Suprapubic skin (tissue), 4 donors: Measurements from ENCODE around the gene HOXC5. TPM values are rescaled to one million over a fixed set of nuclear protein-coding genes. Genes with fewer than 3 reads are reported as not detected.

Experiments
- DNase-seq, 2 donors: peaks; one replicate each; pipeline ENCODE4 v3.0.0-alpha.2; 2019; ENCODE audit warnings: low spot score in 2 of 2
- H3K27ac ChIP-seq: fragments of 200-600 bp; sonication (generic); one replicate; pipeline ENCODE4 v1.5.1; 2019
- H3K27me3 ChIP-seq: fragments of 200-600 bp; sonication (generic); one replicate; pipeline ENCODE4 v1.5.1; 2019
- H3K36me3 ChIP-seq: fragments of 200-600 bp; sonication (generic); one replicate; pipeline ENCODE4 v1.5.1; 2019
- H3K4me1 ChIP-seq: fragments of 200-600 bp; sonication (generic); one replicate; pipeline ENCODE4 v1.5.1; 2019
- H3K4me3 ChIP-seq: fragments of 200-600 bp; sonication (generic); one replicate; pipeline ENCODE4 v1.5.1; 2019; ENCODE audit warnings: mild to moderate bottlenecking
- H3K9me3 ChIP-seq: fragments of 200-600 bp; sonication (generic); one replicate; pipeline ENCODE4 v1.5.1; 2019
- EP300 ChIP-seq: sonication (generic); formaldehyde crosslinking; IDR thresholded peaks from one replicate; pipeline ENCODE4 v1.6.1; 2017; ENCODE audit warnings: antibody characterized with exemption
- POLR2A ChIP-seq, 2 donors: fragments of 450-650 bp; IDR thresholded peaks; one replicate each; pipeline ENCODE4 v1.6.1; 2017; ENCODE audit warnings: antibody characterized with exemption in 2 of 2, mild to moderate bottlenecking in 2 of 2, moderate library complexity in 2 of 2
- POLR2AphosphoS5 ChIP-seq, 3 donors: sonication (generic); formaldehyde crosslinking; IDR thresholded peaks; one replicate each; pipeline ENCODE4 v1.6.1; 2017; ENCODE audit warnings: antibody characterized with exemption in 3 of 3
- WGBS: methylation state at CpG from one replicate; pipeline ENCODE4 v1.1.5; 2018; 5-methylcytosine and 5-hydroxymethylcytosine counted together
- total RNA-seq, 4 donors: library from RNA; depleted of rRNA; stranded (reverse); fragments of >200 nt; gene quantifications; one replicate each; pipeline ENCODE4 v1.1.0, GENCODE V29; 2016
- TF ChIP-seq, protein P1 (sequence below), 2 donors: fragments of 200-600 bp in 1 of 2; fragments of 450-650 bp in 1 of 2; sonication (generic) in 1 of 2; IDR thresholded peaks; one replicate each; pipeline ENCODE4 v1.5.1; 2016 to 2019; ENCODE audit warnings: antibody characterized with exemption in 2 of 2, mild to moderate bottlenecking in 1 of 2, moderate library complexity in 1 of 2

The HOXC5 gene
- total RNA-seq, 4 donors from 2014 or later, result 0.26 to 3.5 (median 0.49) TPM; not detected in 1

DNA sequence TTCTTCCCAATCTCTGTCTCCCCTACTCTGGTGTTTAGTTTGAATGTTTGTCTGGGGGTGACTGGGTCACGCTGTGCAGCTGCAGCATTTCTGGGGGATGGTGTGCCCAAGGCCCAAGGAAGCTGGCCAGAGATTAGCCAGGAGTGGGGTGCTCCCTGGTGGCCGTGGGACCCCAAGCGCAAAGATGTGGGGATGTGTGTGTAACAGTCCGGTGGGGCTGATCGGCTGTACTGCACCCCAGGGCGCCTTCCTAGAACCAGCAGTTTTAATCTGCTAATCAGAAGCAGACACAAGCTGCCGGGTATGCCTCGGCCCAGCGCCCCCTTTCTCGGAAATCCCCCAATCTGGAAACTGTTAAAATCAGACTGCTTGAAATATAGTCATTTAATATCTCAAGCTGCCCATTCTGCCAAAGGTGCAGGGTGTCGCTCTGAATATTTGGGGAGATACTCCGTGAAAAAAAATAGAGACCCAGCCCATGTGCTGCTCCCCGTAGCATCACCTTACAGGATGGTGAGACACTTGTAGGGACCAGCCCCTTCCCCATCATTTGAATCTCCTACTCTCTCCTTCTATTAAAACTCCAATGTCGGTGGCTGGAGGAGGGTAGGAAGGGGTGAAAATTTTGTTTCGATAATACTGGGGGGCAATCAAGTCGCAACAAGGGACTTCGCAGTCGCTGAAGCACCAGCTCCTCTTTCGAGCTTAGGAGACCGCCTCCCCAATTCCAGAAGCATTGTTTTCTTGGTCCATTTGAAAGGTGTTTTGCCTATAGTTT, 28.6 kb upstream of the HOXC5 start:
- Histone ChIP-seq H3K27ac (peak overlapping the region; percentile 98), H3K9me3 (no peaks in the 10 kb centered on the region), H3K4me1 (peaks cover 56% of the 10 kb centered on the region), H3K36me3 (no peaks in the 10 kb centered on the region), H3K4me3 (peak overlapping the region; percentile 67), H3K27me3 (peaks cover 16% of the 10 kb centered on the region)
- DNase-seq, result no peak
- TF ChIP-seq POLR2AphosphoS5 (IDR thresholded peaks at IDR 0.05) (no peak), EP300 (no peak), POLR2A (IDR thresholded peaks at IDR 0.05) (no peak)
- TF ChIP-seq, protein P1, sequence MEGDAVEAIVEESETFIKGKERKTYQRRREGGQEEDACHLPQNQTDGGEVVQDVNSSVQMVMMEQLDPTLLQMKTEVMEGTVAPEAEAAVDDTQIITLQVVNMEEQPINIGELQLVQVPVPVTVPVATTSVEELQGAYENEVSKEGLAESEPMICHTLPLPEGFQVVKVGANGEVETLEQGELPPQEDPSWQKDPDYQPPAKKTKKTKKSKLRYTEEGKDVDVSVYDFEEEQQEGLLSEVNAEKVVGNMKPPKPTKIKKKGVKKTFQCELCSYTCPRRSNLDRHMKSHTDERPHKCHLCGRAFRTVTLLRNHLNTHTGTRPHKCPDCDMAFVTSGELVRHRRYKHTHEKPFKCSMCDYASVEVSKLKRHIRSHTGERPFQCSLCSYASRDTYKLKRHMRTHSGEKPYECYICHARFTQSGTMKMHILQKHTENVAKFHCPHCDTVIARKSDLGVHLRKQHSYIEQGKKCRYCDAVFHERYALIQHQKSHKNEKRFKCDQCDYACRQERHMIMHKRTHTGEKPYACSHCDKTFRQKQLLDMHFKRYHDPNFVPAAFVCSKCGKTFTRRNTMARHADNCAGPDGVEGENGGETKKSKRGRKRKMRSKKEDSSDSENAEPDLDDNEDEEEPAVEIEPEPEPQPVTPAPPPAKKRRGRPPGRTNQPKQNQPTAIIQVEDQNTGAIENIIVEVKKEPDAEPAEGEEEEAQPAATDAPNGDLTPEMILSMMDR (IDR thresholded peaks at IDR 0.05), result no peak
- 53% methylated on average over 20 of the region's 20 CpGs for WGBS

DNA sequence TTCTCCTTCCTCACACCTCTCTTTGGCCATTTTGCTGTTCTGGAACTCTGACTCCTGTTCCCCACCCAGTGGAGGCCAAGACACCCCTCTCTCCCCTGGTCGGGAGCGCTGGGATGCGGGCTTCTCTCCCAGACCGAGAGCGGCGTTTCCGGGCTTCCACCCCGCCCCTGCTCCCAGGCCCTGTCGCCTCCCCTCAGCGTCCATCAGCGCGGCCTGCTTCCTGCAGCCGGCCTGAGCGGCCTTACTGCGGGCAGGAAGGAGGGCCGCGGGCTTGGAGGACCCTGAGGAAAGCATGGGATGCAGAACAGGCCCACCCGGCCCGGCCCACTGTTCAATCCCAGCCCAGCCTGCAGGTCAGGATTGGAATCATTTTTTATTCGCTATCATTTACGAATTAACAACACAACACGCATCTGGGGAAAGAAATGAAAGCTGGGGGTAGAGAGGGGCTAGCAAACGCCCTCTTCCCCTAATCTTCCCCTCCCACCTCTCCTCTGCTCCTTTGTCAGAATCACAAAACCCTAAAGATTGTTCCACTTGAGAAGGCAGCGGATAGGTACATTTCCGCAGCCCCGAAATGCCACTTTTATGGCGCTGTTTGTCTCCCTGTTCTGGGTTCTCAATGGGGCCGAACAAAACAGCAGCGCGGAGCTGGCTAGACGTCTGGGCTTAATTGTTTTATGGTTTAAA, 27.9 kb upstream of the HOXC5 start:
- TF ChIP-seq POLR2A (IDR thresholded peaks at IDR 0.05) (no peak), POLR2AphosphoS5 (IDR thresholded peaks at IDR 0.05) (peak in 1 of 3 donors; percentile 37)
- Histone ChIP-seq H3K27me3 (peaks cover 16% of the 10 kb centered on the region), H3K9me3 (no peaks in the 10 kb centered on the region), H3K4me3 (peak overlapping the region; percentile 67), H3K4me1 (peaks cover 61% of the 10 kb centered on the region), H3K27ac (peak overlapping the region; percentile 98), H3K36me3 (no peaks in the 10 kb centered on the region)
- WGBS, result 39% methylated on average over 29 of the region's 31 CpGs
- DNase-seq, result peak in 1 of 2 donors; percentile 82

DNA sequence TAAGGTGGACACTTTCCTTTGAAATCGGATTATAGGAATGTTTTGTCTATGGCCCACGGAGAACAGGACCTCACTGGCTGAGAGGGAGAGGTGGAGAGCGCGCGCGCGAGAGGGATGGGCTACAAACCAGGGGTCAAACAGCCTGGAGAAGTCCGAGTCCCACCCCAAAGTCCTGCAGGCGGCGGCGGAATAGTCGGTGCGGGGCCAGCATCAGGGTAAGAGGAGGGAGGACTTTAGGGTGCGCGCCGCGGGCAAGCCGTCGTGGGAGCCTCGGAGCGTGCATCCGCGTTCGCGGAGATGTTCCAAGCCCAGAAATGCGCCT, 27.4 kb upstream of the HOXC5 start:
- Histone ChIP-seq H3K27ac (peak overlapping the region; percentile 98), H3K36me3 (no peaks in the 10 kb centered on the region), H3K27me3 (peaks cover 14% of the 10 kb centered on the region), H3K9me3 (no peaks in the 10 kb centered on the region), H3K4me1 (peaks cover 66% of the 10 kb centered on the region), H3K4me3 (peak overlapping the region; percentile 67)
- TF ChIP-seq POLR2A (IDR thresholded peaks at IDR 0.05) (no peak), EP300 (no peak), POLR2AphosphoS5 (IDR thresholded peaks at IDR 0.05) (no peak)
- TF ChIP-seq, protein P1 (IDR thresholded peaks at IDR 0.05), result no peak
- DNase-seq, result no peak
- WGBS, result 48% methylated on average over 26 of the region's 26 CpGs

DNA sequence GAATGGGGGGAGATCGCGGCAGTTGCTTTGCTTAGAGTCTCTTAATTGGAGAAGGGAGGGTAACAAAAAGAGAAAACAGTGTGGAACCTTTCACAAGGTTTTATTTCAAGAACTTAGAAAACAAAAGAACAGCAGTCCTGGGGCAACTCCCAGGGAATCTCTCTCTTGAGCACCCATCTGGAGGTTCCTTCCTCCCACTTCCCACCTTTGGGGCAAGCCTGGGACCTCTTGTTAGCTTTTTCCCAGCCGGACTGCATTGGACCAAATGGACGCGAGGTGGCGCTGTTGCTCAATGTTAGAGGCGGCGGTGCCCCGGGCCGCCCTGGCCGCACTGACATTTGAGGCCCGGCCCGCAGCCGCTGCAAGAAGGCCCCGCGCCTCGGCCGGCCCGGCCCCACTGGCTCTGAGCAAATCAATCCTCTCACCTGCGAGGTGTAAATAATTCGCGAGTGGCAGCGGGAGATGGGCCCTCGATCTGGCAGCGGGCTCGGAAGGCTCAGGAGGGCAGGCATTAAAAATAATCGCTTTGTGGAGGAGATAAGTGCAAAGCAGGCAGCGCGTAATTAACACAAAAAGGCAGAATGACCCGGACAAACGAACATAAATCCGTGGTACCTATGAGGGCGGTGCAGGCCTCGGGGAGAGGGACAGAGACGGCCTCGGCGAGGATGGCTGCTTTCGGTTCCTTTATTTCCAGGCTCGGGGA, 26.8 kb upstream of the HOXC5 start:
- WGBS, result 10% methylated on average over 39 of the region's 39 CpGs
- Histone ChIP-seq H3K9me3 (no peaks in the 10 kb centered on the region), H3K36me3 (no peaks in the 10 kb centered on the region), H3K4me3 (peak overlapping the region; percentile 67), H3K27ac (peak overlapping the region; percentile 98), H3K4me1 (peaks cover 64% of the 10 kb centered on the region), H3K27me3 (peaks cover 12% of the 10 kb centered on the region)
- peak; percentile 96 to 97 for DNase-seq
- TF ChIP-seq EP300 (no peak), POLR2A (IDR thresholded peaks at IDR 0.05) (no peak), POLR2AphosphoS5 (IDR thresholded peaks at IDR 0.05) (peak in 2 of 3 donors; percentile 45 to 55)
- TF ChIP-seq, protein P1 (IDR thresholded peaks at IDR 0.05), result peak; percentile 86 to 90

DNA sequence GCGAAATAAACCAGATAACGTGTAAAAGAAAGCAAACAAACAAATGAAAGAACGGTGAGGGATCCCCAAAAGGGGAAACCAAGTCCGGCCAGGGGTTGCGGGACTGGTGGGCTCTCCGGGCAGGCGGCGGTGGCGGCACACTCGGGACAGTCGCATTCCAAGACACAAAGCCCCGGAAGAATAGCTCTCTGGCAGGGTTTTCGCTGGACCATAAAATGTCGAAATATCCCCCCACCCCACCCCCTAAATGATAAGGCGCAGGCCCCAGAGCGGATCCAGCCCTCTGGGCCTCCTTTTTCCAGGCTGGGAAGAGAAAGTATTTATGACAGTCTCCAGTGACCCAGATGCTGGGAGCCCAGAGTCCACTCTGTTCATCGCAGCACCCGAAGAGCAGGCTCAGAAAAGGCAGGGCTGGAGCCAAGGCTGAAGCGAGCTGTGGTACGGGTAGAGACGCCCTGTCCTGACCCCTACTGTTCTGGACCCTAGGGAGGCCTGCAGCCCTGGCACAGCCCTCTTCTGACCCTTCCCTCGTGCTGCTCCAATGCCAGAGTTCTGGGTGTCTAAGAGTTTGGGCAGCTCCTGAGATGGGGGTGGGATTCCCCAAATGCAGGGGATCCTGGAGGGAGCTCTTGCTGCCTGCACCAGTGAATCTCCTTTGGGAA, 26.2 kb upstream of the HOXC5 start:
- Histone ChIP-seq H3K4me1 (peaks cover 69% of the 10 kb centered on the region), H3K4me3 (peak overlapping the region; percentile 67), H3K27ac (peak overlapping the region; percentile 98), H3K9me3 (no peaks in the 10 kb centered on the region), H3K27me3 (peaks cover 12% of the 10 kb centered on the region), H3K36me3 (no peaks in the 10 kb centered on the region)
- WGBS, result 52% methylated on average over 22 of the region's 22 CpGs
- DNase-seq, result no peak
- TF ChIP-seq POLR2A (IDR thresholded peaks at IDR 0.05), result no peak
- TF ChIP-seq POLR2AphosphoS5 (IDR thresholded peaks at IDR 0.05), result no peak
- TF ChIP-seq EP300, result no peak
- TF ChIP-seq, protein P1 (IDR thresholded peaks at IDR 0.05), result no peak
